Tongue (tissue), 2 donors: ENCODE data around the gene CDK14. TPM values are rescaled to one million over a fixed set of nuclear protein-coding genes. Genes with fewer than 3 reads are reported as not detected.
"Not testable (repeated sequence)": the region's sequence is repeated elsewhere in the genome, so short reads cannot be mapped to it uniquely, and the experiment has no call there.

Source experiments
- DNase-seq: peaks from one replicate; pipeline ENCODE4 v3.0.0-alpha.2; 2015
- total RNA-seq: library from RNA; depleted of rRNA; stranded (reverse); fragments of >200 nt; gene quantifications from one replicate; pipeline ENCODE4 v1.2.3, GENCODE V29; 2014

CDK14 gene
- total RNA-seq, 1 donor from 2014 or later, result 29.3 TPM

DNA sequence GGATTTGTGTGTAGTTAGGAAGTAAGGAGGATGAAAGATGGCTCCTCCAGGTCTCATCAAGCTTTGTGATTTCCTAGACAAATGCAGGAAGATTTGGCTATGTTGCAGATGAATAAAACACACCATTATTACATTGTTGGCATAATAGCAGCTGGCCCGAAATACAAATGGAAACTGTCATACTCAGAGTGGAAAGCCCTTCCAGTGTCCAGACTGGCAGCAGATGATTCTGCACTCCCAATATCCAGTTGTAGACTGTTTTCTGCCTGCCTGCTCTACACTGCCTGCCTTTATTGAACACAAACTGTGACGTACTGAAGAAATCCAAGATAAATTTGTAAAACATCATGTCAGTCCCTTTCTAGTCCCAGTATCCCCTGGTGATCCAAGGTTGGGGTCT lies 568.4 kb downstream of the CDK14 start:
- no peak for DNase-seq

DNA sequence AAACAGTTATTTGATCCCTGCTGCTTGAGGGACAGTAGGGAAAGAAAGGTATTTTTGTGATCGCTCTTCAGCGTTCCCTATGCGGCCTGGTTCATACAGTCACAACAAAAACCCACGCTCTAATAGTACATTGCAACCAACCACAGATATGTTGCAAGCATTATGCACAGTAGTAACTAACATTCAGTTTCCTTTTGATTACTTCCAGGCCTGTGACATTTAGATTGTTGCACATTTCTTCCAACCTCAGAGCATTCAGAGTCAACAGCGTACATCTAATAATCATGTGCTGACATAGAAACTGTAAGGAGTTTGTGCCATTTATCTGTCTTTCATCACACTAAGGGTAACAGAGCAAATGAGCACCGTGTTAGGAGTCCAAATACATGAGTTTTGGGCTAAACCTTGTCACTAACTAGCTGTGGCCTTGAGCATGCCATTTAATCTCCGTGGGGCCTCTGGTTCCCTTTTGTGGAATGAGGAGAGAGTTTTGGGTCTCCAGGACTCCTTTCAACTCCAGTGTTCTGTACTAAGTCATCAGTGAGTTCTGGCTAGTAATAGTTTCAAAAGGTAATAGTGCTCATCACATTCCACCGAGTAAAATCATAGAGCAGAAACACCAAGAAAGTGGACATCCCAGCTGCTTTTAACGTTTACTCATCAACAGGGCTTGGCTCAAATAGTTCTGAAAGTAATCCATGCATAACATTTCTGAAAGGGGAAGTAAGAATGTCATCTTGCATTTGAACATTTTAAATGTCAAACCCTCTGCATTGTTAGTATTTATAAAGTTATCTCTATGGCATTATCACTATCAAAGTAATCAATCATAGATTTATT lies 569.1 kb downstream of the CDK14 start:
- peak; percentile 19 for DNase-seq

DNA sequence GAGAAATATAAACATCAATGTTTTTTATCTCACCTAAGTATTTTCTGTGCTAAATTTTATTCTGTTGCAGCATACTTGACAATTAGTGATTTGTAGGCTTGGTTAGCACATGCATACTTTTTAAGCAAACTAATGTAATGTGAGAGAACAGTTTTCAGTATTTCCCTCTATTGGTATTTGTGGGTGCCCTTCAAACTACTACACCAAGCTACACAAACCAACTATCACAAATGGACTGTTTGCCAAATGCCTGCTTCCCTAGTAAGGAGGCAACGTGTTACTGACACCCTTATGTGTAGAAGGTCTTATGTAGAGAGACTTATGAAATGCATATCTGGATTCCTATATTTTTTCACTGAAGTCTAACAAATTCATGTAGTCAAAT lies 569.7 kb downstream of the CDK14 start:
- no peak for DNase-seq

DNA sequence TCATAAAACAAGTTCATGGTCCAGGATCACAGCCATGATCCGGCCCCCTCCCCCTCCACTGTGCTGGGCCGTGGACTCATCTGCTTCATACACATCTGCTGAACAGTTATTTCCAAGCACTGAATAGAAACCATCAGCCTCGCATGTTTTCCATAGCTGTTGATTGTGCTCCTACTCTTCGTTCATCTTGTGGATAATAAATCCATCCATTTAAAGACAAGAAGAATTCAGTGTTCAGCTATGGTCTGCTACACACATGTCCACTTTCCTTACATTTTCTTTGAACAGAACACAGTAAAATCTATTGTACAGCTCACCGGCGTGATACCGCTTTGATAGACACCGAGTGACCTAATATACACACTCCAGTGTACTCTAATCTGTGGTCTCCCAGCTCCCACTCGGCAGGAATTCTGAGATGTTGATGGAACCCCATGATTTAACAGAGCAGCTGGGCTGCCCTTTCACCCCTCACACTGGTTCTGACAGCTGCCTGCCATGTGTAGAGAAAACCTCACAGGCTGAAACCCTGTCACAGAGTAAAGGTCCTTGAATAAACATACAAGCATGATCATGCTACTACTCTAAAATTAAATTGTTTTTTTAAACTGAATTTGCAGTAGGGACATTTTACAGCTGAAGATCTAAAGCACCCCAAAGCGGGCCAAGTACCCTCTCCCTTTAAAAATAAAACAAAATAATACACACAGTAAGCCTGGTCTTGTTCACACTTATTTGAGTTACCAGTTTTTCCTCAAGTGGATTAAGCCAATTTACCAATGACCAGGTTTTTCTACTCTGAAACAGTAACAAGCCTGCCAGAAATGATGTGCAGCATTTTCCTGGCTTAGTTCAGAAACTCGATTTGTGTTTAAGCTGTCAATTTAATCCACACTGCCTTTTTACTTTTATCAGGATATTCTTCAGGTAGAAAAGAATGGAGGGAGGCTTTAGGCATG lies 573.0 kb downstream of the CDK14 start:
- DNase-seq, result peak; percentile 55

DNA sequence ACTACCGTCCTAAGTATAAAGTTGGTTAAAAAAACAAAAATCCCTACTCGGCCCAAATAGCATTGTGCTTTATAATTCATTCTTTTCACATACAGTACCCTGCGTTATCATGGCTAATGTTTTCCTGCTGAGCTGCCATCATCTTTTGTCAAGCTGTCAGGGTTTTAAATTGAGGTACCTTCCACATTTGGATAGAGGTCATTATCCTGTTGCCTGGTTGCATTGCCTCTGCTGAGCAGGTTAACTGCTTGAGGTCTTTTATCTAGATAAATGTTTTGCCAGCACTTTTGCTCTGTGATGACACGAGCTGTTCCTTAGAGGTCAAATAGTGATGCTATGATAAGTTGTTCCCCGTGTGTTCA lies 573.7 kb downstream of the CDK14 start:
- DNase-seq, result no peak

DNA sequence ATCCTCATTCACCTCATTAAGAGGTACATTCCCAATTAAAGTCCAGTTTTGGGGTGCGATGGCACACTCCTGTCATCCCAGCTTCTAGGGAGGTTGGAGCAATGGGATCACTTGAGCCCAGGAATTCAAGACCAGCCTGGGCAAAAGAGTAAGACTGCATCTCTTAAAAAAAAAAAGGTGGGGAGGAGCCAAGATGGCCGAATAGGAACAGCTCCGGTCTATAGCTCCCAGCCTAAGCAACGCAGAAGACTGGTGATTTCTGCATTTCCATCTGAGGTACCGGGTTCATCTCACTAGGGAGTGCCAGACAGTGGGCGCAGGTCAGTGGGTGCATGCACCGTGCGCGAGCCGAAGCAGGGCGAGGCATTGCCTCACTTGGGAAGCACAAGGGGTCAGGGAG lies 577.1 kb downstream of the CDK14 start:
- DNase-seq, result not testable (repeated sequence)

DNA sequence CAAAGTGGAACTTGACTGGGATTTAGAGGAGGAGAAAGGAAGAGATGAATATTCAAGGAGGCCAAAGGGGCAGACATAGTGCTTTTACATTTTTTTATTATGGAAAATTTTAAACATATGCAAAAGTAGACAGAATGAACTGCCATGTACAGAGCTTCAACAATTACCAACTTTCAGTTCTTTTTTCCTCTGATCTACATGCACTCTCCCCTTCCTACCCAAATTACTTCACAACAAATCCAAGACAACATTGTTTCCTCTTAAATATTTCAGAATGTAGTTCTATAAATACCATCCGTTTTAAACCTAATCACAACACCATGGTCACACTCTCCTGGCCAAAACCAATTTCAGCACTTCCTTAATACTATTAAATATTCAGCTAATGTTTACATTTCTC lies 584.6 kb downstream of the CDK14 start:
- no peak for DNase-seq

DNA sequence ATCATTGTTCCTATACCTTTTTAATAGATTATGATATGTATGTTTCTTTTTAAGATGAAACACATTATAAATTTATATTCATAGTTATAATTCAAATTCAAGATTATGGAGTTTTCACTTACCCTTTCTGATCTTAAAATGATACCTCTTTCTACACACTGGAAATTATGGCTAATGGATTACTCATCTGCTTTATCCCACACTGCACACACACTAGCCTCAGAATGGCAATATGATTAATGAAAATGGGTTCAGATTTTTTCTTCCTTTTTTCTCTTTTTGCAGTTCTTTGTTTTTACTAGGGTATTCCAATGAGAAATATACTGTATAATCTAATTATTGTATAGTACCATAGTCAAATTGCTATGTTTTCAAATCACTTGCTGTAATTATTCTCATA lies 585.8 kb downstream of the CDK14 start:
- no peak for DNase-seq

DNA sequence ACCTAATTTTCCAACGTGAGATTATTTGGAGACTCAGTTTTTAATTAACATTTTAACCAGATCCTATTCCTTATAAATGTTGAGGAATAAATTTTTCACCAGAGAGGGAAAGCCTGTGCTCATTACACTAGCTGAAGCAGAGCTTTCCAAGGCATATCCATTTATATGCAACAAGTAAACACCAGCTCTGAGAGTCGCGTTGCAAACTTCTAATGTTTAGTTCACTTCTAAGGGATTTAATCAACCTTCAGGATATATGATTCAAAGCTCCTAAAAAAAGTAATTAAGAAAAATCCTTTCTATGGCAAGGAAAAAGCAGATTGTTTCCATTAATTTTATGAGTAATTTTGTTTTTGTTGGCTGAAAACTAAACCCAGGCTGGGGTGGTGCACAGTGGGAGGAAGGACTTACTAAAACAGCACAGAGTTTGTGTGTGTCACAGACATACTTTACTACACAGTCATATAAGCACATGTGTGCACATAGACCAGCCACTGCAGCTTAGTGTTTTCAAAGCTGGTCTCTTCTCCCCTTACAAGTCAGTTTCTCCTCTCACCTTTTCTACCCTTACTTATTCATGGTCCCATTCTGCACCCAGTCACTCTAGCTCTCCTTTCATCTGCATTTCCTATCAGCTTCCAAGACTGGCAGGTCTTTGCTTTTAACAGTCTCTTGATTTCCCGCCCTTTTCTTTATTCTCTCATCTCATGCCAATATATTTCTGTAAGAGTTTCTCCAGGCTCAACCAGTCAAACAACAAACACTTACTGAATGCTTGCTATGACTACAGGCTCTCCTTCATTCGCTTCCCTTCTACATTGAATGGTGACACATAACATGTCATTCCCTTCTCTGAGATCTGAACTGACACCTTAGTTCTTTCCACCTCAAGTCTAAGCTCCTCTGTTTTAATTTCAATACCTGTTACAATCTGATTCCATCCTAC lies 587.0 kb downstream of the CDK14 start:
- no peak for DNase-seq

DNA sequence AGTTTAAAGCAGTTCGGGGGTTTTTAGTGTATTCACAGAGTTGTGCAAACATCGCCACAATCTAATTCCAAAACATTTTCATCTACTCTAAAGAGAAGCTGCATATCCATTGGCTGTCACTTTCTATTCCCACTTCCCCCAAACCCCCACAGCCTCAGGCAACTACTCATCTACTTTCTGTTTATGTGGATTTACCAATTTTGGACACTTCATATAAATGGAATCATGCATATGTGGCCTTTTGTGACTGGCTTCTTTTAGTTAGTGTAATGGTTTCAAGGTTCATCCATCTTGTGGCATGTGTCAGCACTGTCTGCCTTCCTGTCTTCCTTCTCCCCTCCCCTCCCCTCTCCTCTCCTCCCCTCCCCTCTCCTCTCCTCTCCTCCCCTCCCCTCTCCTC lies 589.6 kb downstream of the CDK14 start:
- no peak for DNase-seq

DNA sequence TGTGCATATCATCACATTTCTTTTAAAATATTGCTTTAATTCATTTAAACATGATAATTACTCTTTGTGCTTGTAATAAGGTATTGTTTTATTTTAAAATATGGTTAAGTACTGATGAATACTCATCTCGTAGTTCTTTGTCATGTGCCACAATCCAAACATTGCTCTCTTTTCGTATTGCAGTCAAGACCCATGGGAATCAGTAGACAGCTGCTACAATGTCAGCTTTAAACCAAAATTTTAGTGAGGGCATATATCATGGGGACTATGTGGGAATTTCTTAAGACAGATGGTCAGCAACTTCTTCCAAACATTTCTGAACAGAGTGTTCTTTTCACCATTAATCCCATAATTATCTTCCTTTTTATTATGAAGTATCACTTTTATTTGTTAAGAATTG lies 590.9 kb downstream of the CDK14 start:
- DNase-seq, result no peak

DNA sequence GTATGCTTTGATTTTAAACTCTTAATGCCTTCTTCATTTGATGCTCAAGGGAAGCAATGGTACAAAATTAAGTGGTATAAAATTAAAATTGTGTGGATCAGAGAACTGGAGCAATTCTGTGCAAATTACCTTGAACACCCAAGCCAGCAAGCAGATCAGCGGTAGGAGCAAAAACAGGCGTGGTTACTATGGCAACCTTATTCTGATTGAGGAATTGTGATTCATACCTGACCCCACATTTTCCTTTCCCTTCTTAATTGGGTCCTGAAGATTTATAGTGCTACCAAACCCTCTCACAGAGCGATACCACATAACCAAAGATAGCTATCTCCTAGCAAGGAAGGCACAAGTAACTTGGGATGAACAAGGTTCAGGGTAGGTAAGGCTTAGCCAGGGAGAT lies 595.6 kb downstream of the CDK14 start:
- DNase-seq, result no peak

DNA sequence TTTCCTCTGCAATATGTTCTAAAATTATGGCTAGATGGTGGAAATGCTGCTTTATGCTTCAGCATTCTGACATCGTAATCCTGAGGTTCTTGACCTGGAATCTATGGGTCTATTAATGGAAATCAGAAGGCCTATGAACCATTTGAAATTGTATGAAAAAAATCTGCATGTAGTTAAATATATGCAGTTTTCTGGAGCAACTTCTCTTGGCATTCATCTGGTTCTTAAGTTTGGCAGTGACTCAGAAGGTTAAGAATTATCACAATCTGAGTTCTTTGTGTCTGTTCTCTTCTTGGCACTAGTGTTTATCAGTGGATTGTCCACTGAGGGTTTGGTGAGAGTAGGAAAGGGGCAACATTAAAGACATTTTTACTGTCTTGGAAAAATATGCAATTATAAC lies 597.0 kb downstream of the CDK14 start:
- no peak for DNase-seq

DNA sequence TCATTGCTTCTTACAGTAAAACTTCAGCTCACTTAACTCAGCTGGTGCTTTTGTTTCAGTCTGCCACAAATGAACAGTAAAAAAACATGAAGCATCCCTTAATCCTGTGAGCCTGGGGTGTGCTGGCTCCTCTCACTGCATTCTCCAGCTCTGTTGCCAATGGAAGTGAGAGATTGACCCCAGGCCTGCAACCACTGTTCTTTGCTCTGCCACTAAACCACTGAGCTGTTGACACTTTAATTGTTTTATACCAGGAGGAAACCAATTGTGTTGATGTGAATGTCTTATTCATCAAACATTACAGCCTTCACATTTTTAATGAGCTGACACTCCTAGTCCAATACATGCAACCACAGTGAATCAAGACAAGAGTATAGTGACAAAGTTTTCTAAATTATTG lies 598.7 kb downstream of the CDK14 start:
- no peak for DNase-seq

DNA sequence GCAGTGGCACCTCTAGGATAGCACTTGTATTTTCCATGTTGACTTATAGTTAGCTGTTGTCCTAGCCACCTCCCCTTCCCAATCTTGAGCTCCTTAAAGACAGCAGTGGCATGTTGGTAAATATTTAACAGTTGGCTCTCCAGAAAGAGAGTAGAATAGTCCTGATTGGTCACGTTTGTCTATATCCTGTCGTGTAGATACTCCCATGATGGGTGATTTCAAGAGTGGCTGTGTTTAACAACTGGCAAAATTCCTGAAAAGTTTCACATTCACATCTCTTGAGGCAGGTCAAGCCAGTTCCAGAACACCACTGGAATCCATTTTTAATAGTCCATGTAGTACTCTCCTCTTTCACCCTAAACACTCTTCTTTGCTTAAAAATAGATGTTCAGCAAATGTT lies 599.9 kb downstream of the CDK14 start:
- no peak for DNase-seq

DNA sequence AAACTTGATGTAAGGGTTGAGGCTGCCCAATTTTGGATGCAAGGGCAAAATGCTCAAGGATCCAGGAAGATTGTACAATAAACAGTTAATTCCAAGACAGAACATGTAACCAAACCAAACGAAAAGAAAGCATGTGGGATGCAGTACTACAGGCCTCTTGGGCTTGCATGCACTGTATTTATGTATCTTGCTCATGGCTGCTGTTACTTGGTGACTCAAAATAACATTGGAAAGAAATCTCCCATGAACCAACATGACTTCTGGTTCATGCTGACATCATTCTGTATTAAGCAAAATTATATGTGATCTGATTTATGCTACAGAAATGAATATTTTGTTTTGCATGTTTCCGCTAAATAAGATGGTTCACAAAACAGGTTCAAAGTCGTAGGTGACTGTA lies 602.2 kb downstream of the CDK14 start:
- DNase-seq, result no peak

DNA sequence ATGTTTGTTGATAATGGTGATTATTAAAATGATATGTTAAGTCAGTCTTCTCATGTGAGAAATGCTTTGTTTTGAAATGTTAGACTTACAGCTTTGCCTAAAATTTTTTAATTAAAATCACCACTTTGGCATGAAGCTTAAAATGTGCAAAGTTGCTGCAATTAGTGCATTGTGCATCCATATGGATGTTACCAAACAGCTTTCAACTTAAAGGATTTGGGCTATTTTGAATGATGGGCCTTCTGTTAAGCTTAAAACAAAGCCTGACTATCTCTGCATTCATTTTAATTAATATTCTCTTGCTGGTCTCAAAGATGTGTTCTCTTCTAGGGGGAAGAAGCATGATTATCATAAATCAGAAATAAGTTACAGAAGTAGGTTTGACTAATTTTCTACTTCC lies 603.5 kb downstream of the CDK14 start:
- no peak for DNase-seq

DNA sequence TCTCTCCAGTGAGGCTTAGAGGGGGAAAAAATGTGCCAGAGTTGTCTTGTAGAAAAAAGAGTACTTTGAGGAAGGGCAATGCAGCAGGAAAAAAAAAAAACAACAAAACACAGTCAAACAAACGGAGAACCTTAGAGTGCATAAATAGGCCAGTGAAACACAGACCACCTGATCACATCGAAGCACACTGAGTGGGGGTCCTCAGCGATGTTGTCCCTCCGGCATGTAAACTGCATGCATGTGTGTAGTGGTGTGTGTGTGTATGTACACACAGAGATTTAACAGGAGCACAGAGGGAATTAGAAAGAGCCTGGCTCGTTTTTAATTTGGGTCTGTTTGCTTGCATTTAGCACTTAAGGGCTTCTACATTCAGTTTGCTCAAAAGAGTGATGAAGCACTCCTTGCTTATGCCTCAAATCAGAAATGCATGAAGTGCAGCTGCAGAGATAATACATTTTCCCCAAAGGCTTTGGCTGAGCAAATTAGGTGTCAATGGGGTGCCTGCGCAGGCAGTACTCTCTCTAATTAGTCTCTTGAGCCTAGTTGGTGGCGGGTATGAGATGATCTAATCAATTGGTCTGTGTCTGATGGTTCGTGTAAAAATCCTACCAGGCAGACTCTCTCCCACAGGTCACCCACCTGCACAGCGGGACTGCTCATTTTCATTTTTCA lies 605.5 kb downstream of the CDK14 start:
- DNase-seq, result no peak

DNA sequence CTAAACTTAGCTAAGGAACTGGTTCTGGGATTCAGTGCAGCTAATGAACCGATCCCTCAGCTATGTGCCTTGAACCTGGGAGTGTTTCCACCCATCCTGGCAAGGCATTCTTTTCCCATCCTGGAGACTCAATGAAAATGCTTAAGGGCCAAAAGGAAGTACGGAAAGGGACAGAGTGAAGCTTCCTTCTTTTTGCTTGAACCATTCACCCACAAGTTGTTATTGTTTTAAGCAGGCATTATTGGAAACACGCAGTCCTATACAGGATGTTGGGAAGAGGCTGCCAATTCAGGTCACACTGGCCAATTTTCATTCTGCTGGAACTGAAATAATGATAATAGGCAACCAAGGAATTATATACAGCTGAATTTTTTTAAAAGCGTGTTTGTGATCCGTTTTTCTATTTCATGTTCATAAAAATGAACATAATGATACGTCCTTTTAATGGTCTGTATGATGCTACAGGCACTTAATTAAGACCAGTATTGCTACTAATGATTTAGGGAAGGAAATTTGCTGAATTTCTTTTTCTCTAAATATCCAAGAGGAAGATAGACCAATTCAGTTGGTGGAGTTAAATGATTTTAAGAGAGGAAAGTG lies 610.3 kb downstream of the CDK14 start:
- no peak for DNase-seq

DNA sequence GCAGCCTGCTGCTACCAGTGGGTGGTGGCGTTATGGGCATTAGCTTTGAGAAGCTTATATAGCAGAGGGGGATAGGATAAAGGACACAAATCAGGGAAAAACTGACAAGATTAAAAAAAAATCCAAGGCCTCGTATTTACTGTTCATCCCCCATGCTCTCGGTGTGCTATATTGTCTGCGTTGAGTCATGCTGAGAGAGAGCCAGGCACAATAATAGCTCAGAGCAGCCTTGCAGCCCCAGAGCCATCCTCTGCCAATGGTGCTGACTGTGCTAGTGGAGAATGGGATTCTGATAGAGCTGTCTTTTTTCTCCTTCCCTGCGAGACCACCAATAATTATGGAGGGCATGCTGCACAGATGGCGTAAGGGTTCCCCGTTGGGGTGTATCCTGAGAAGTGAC lies 616.5 kb downstream of the CDK14 start:
- no peak for DNase-seq

DNA sequence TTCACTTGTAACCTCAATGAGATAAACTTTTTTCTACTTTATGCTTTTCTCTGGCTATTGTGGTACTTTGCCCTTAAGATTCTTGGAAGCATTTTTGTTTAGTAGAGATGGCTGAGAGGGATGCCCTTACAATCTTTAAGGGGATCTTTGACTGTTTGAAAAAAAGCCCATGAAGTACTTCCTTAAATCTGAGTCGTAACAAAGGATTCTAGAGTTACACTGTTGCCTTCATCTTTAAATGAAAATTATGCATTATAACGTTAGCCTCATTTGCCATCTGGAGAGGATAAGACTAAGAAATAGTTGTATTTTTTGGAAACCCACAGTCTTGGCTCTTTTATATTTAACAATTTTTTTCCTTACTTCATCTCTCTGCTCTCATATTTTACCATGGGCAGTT lies 630.3 kb downstream of the CDK14 start:
- DNase-seq, result no peak
